ENCODE results near the gene SH3BP2. TPM values are rescaled to one million over a fixed set of nuclear protein-coding genes. Genes with fewer than 3 reads are reported as not detected.
A peak's percentile ranks its signal among the peaks of the same experiment; 100 is the strongest.

The SH3BP2 gene
- total RNA-seq, 1 donor from 2014 or later: 70.8 TPM

DNA sequence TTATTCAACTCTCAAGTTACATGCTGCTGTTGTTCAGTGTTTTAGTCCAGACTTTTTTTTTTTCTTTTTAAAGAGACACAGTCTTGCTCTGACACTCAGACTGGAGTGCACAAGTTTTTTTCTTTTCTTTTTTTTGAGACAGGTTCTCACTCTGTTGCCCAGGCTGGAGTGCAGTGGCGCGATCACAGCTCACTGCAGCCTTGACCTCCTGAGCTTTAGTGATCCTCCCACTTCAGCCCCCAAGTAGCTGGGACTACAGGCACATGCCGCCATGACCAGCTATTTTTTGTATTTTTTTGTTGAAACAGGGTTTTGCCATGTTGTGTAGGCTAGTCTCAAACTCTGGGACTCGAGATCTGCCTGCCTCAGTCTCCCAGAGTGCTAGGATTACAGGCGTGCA lies 62.7 kb downstream of the SH3BP2 start:
- Mint-ChIP-seq H3K4me3 (ENCODE audit: low read depth) (no peak overlapping the region), H3K36me3 (ENCODE audit: insufficient read depth) (peaks cover 11% of the 10 kb centered on the region), H3K27me3 (no peaks in the 10 kb centered on the region), H3K27ac (peak overlapping the region; percentile 13), H3K4me1 (ENCODE audit: low read depth) (peaks cover 30% of the 10 kb centered on the region), H3K9me3 (ENCODE audit: low read depth) (no peaks in the 10 kb centered on the region)
- DNase-seq (ENCODE audit: low spot score, unreplicated experiment): no peak
- TF ChIP-seq, protein P1, sequence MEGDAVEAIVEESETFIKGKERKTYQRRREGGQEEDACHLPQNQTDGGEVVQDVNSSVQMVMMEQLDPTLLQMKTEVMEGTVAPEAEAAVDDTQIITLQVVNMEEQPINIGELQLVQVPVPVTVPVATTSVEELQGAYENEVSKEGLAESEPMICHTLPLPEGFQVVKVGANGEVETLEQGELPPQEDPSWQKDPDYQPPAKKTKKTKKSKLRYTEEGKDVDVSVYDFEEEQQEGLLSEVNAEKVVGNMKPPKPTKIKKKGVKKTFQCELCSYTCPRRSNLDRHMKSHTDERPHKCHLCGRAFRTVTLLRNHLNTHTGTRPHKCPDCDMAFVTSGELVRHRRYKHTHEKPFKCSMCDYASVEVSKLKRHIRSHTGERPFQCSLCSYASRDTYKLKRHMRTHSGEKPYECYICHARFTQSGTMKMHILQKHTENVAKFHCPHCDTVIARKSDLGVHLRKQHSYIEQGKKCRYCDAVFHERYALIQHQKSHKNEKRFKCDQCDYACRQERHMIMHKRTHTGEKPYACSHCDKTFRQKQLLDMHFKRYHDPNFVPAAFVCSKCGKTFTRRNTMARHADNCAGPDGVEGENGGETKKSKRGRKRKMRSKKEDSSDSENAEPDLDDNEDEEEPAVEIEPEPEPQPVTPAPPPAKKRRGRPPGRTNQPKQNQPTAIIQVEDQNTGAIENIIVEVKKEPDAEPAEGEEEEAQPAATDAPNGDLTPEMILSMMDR (IDR thresholded peaks at IDR 0.05; ENCODE audit: unreplicated experiment): no peak

GRCh38 chr4:2856266-2856665 lies 63.4 kb downstream of the SH3BP2 start:
- DNase-seq (ENCODE audit: low spot score, unreplicated experiment): no peak
- Mint-ChIP-seq H3K27me3 (no peaks in the 10 kb centered on the region), H3K27ac (no peak overlapping the region), H3K4me3 (ENCODE audit: low read depth) (no peak overlapping the region), H3K9me3 (ENCODE audit: low read depth) (no peaks in the 10 kb centered on the region), H3K36me3 (ENCODE audit: insufficient read depth) (peaks cover 11% of the 10 kb centered on the region), H3K4me1 (ENCODE audit: low read depth) (peaks cover 34% of the 10 kb centered on the region)
- TF ChIP-seq, protein P1 (IDR thresholded peaks at IDR 0.05; ENCODE audit: unreplicated experiment): no peak

GRCh38 chr4:2857349-2857927 lies 64.6 kb downstream of the SH3BP2 start:
- DNase-seq (ENCODE audit: low spot score, unreplicated experiment): no peak
- Mint-ChIP-seq H3K27me3 (no peaks in the 10 kb centered on the region), H3K9me3 (ENCODE audit: low read depth) (no peaks in the 10 kb centered on the region), H3K36me3 (ENCODE audit: insufficient read depth) (peaks cover 11% of the 10 kb centered on the region), H3K4me3 (ENCODE audit: low read depth) (no peak overlapping the region), H3K4me1 (ENCODE audit: low read depth) (peaks cover 42% of the 10 kb centered on the region), H3K27ac (peak overlapping the region; percentile 9)
- TF ChIP-seq, protein P1 (IDR thresholded peaks at IDR 0.05; ENCODE audit: unreplicated experiment): no peak

- H3K4me1 Mint-ChIP-seq (ENCODE audit: low read depth): peaks cover 45% of the 10 kb centered on the region
- peaks cover 11% of the 10 kb centered on the region for H3K36me3 Mint-ChIP-seq (ENCODE audit: insufficient read depth)
- H3K27me3 Mint-ChIP-seq: no peaks in the 10 kb centered on the region
- no peak for DNase-seq (ENCODE audit: low spot score, unreplicated experiment)
- no peak overlapping the region for H3K4me3 Mint-ChIP-seq (ENCODE audit: low read depth)
- H3K9me3 Mint-ChIP-seq (ENCODE audit: low read depth): no peaks in the 10 kb centered on the region
- TF ChIP-seq, protein P1 (IDR thresholded peaks at IDR 0.05; ENCODE audit: unreplicated experiment): no peak
- H3K27ac Mint-ChIP-seq: no peak overlapping the region
These were observed 65.7 kb downstream of the SH3BP2 start for GRCh38 chr4:2858451-2859217.

GRCh38 chr4:2859514-2859913 lies 66.6 kb downstream of the SH3BP2 start:
- TF ChIP-seq, protein P1 (IDR thresholded peaks at IDR 0.05; ENCODE audit: unreplicated experiment): no peak
- H3K27me3 Mint-ChIP-seq: no peaks in the 10 kb centered on the region
- no peaks in the 10 kb centered on the region for H3K9me3 Mint-ChIP-seq (ENCODE audit: low read depth)
- no peak for DNase-seq (ENCODE audit: low spot score, unreplicated experiment)
- H3K4me3 Mint-ChIP-seq (ENCODE audit: low read depth): no peak overlapping the region
- peak overlapping the region; percentile 93 for H3K27ac Mint-ChIP-seq
- peaks cover 10% of the 10 kb centered on the region for H3K36me3 Mint-ChIP-seq (ENCODE audit: insufficient read depth)
- H3K4me1 Mint-ChIP-seq (ENCODE audit: low read depth): peaks cover 46% of the 10 kb centered on the region

Measured in progenitor cell of endocrine pancreas (in vitro differentiated cells).